HEK293T (cell line): ENCODE measurements around the gene AGO1.

Experiments used
- CTCF ChIA-PET: fragments of 350-600 bp; formaldehyde crosslinking; extraction: SDS; loops from one replicate; lab custom pipeline; 2021; ENCODE audit warnings: antibody characterized with exemption, inconsistent platforms; lab: Yijun Ruan, JAX
- POLR2A ChIA-PET: fragments of 350-600 bp; formaldehyde crosslinking; extraction: SDS; loops from one replicate; lab custom pipeline; 2020; ENCODE audit warnings: antibody characterized with exemption, inconsistent platforms; lab: Yijun Ruan, JAX
- DNase-seq: peaks from one replicate; pipeline ENCODE4 v3.0.0; 2012; ENCODE audit warnings: mixed read lengths; ENCODE audit errors: extremely low spot score
- ARNT ChIP-seq: fragments of 450-650 bp; IDR thresholded peaks from 2 replicates; pipeline ENCODE4 v1.6.1; 2017; ENCODE audit warnings: mild to moderate bottlenecking
- BHLHE40 ChIP-seq: fragments of 450-650 bp; IDR thresholded peaks from 2 replicates; pipeline ENCODE4 v1.6.1; 2016; ENCODE audit warnings: mild to moderate bottlenecking, moderate library complexity, borderline replicate concordance
- CTBP1 ChIP-seq: fragments of 450-650 bp; IDR thresholded peaks from 2 replicates; pipeline ENCODE4 v1.6.1; 2016; ENCODE audit warnings: borderline replicate concordance
- ELF4 ChIP-seq: fragments of 450-650 bp; IDR thresholded peaks from 2 replicates; pipeline ENCODE4 v1.6.1; 2017; ENCODE audit warnings: antibody characterized with exemption
- FOXA1 ChIP-seq: fragments of 450-650 bp; IDR thresholded peaks from 2 replicates; pipeline ENCODE4 v1.6.1; 2016; ENCODE audit warnings: mild to moderate bottlenecking
- FOXK2 ChIP-seq: fragments of 450-650 bp; IDR thresholded peaks from 2 replicates; pipeline ENCODE4 v1.6.1; 2016; ENCODE audit warnings: mild to moderate bottlenecking
- FOXM1 ChIP-seq: fragments of 450-650 bp; IDR thresholded peaks from 2 replicates; pipeline ENCODE4 v1.6.1; 2017; ENCODE audit warnings: mild to moderate bottlenecking, borderline replicate concordance
- HDGF ChIP-seq: fragments of 450-650 bp; IDR thresholded peaks from 2 replicates; pipeline ENCODE4 v1.6.1; 2017; ENCODE audit warnings: antibody characterized with exemption, borderline replicate concordance
- L3MBTL2 ChIP-seq: fragments of 450-650 bp; conservative IDR thresholded peaks from 2 replicates; pipeline ENCODE4 v1.6.1; 2016; ENCODE audit warnings: mild to moderate bottlenecking
- LEF1 ChIP-seq: fragments of 450-650 bp; IDR thresholded peaks from 2 replicates; pipeline ENCODE4 v1.6.1; 2017; ENCODE audit warnings: mild to moderate bottlenecking, borderline replicate concordance
- NFRKB ChIP-seq: fragments of 450-650 bp; IDR thresholded peaks from 2 replicates; pipeline ENCODE4 v1.6.1; 2016; ENCODE audit warnings: mild to moderate bottlenecking, moderate library complexity
- SP1 ChIP-seq: fragments of 450-650 bp; IDR thresholded peaks from 2 replicates; pipeline ENCODE4 v1.6.1; 2017
- SUZ12 ChIP-seq: fragments of 450-650 bp; IDR thresholded peaks from 2 replicates; pipeline ENCODE4 v1.6.1; 2016; ENCODE audit warnings: mild to moderate bottlenecking
- TARDBP ChIP-seq: fragments of 450-650 bp; IDR thresholded peaks from 2 replicates; pipeline ENCODE4 v1.6.1; 2016
- ZNF384 ChIP-seq: fragments of 450-650 bp; IDR thresholded peaks from 2 replicates; pipeline ENCODE4 v1.6.1; 2016
- TF ChIP-seq, protein P1 (sequence below): fragments of 450-650 bp; IDR thresholded peaks from 2 replicates; pipeline ENCODE4 v1.6.1; 2016

AGO1 gene

DNA sequence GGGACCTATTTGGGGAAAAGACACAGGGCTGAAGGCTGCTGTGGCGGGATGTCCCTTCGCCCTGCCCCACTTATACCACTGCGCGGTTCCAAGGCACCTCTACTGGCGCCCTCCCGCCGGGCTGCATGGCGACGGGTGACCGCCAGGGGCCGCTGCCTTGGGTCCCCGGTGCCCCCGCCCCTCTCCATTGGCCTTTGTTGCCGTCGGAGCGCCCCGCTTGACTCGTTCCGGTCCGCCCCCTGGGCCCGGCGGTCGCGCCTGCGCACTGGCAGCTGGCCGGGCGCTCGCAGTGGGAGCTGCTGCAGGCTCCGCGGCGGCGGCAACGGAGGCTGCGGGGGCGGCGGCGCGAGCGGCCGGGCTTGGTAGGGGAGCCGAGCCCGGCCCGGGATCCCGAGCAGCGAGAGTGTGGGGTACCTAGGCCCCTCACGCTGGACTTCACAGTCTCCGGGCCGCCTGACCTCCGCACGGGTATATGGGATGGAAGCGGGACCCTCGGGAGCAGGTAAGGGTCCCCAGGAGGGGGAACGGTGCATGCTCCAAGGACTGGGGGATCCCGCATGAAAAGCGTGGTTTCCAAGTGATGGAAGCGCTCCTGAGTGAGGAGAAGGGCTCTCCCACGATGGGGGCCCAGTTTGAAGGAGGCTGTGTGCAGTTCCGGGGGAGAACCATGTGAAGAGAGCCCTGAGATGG is at the start of gene AGO1:
Gene AGO1, plus strand, starts transcription at position 265 of the 690 bp plus-strand sequence. Its CDS starts 213 bp downstream, at position 478.
- ChIA-PET CTCF (interaction anchor here (0.6 to 0.7 kb wide), 2 partner anchors 23 to 190 kb away, joined by 3 read pairs; no protein-coding TSS in a partner anchor), POLR2A (interaction anchor here (0.6 to 1.6 kb wide), 6 partner anchors 9 to 204 kb away, joined by 3 to 10 read pairs (median 3); partner anchors contain the start of genes AGO3 and CLSPN)
- TF ChIP-seq TARDBP = no peak
- TF ChIP-seq ARNT = 0 out of 2 replicates have a peak, but pooled peaks have one; percentile 26

DNA sequence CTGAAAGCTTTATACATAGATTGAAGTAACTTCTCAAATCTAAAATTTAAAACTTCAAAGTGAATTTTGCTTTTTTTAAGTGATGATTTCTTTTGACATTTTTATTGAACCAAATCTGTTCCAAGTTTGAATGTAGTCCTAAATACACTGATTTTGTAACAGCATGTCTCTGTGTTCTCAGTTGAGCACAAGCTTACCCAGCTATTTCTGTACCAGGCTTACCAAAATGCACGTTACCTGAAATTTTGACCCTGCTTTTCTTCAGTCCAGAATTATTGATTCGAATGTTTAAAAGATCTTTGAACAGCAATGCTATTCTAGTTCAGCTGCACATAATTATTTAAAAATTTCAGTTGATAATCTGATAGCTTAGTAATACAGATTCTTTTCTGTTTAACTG is 49.6 kb upstream of the AGO1 start:
- TF ChIP-seq FOXK2 (no peak), TARDBP (no peak)
- CTCF ChIA-PET = no interaction called here
- POLR2A ChIA-PET = interaction anchor here (1.5 kb wide), 1 partner anchor 64 kb away, joined by 4 read pairs; no protein-coding TSS in a partner anchor
- no peak for DNase-seq

More for the DNA sequence above, at the start of gene AGO1:
- DNase-seq = peak; percentile 100

DNA sequence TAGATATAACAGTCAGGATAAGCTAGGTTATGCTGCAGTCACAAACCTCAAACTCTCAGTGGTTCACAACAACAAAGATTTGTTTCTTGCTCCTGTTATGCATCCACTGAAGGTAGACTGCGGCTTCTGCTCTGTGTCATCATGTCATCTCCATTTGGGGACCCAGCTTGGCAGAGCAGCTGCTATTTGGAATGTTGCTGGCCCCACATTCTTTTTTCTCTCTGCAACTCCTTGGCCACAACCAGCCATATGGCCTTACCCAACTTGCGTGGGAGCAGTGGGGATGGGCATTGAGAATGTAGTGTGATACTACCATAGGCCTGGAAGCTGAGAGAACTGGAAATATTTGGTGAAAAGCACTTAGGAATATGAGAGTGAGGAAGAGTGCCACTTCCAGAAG is 48.8 kb upstream of the AGO1 start:
- no peak for DNase-seq
- POLR2A ChIA-PET = no interaction called here
- TF ChIP-seq NFRKB (no peak), HDGF (no peak), ELF4 (no peak), TARDBP (no peak), BHLHE40 (no peak), L3MBTL2 (no peak), CTBP1 (no peak), SP1 (no peak), ARNT (no peak), ZNF384 (no peak)
- CTCF ChIA-PET = no interaction called here

DNA sequence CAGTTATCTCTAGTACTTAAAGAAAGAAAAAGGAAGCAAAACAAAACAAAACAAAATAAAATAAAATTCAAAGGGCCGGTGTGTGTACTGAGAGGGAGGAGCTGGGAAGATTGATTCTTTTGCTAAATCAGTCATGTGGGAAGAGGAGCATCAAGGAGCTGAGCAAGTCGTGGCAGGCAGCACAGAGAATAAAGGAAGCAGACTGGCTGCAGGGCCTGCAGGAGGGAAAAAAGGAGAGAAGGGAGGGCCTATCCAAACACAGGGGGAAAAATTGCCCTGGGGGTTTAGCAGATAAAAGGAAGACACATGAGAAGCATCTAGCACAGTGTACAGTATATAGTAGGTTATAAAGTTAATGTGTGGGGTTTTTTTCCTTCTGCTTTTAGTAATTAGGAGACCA is 47.6 kb upstream of the AGO1 start:
- no peak for DNase-seq
- no peak for TF ChIP-seq ARNT
- POLR2A ChIA-PET = no interaction called here
- CTCF ChIA-PET = no interaction called here

DNA sequence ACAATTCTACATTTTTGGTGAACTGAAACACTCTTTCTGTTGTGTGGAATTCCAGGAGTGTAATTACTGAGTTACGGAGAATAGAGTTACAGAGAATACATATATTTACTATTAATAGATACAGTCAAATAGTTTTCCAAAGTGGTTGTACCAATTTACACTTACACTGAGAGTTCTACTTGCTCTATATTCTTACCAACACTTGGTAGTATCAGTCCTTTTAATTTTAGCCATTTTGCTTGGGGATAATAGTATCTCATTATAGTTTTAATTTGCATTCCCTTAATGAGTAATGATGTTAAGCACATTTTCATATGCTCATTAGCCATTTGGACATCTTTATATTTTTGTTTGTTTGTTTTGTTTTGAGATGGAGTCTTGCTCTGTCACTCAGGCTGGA is 46.3 kb upstream of the AGO1 start:
- ChIA-PET CTCF (no interaction called here), POLR2A (no interaction called here)
- DNase-seq = no peak
- TF ChIP-seq BHLHE40 (no peak), ZNF384 (no peak), ELF4 (no peak), SP1 (no peak), L3MBTL2 (no peak), LEF1 (no peak), FOXM1 (no peak), ARNT (no peak), FOXA1 (no peak), SUZ12 (no peak), TARDBP (no peak), CTBP1 (no peak), FOXK2 (no peak)
- TF ChIP-seq, protein P1, sequence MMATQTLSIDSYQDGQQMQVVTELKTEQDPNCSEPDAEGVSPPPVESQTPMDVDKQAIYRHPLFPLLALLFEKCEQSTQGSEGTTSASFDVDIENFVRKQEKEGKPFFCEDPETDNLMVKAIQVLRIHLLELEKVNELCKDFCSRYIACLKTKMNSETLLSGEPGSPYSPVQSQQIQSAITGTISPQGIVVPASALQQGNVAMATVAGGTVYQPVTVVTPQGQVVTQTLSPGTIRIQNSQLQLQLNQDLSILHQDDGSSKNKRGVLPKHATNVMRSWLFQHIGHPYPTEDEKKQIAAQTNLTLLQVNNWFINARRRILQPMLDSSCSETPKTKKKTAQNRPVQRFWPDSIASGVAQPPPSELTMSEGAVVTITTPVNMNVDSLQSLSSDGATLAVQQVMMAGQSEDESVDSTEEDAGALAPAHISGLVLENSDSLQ = no peak

DNA sequence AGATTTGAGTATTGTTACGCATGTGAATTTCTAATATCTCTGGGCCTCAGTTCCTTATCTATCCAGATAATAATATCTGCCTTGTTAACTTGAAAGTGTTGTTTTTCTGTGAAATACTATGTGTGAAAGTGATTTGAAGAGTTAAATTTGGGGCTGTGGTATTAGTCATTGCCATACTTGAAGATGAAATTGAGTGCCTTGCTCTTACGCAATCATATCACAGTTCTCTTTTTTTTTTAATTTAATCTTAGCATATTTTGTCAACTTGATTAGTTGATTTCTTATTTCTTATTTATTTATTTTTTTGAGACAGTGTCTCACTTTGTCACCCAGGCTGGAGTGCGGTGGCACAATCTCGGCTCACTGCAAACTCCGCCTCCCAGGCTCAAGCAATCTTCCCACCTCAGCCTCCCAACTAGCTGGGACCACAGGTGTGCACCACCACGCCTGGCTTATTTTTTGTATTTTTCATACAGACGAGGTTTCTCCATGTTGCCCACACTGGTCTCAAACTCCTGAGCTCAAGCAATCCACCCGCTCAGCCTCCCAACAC is 44.2 kb upstream of the AGO1 start:
- ChIA-PET POLR2A (no interaction called here), CTCF (no interaction called here)
- DNase-seq = no peak
- TF ChIP-seq, protein P1 = no peak
- no peak for TF ChIP-seq TARDBP
- no peak for TF ChIP-seq SP1
- TF ChIP-seq CTBP1 = no peak
- TF ChIP-seq L3MBTL2 = no peak
- TF ChIP-seq FOXK2 = no peak
- TF ChIP-seq LEF1 = no peak
- no peak for TF ChIP-seq BHLHE40
- no peak for TF ChIP-seq ZNF384
- no peak for TF ChIP-seq SUZ12
- no peak for TF ChIP-seq ELF4
- TF ChIP-seq NFRKB = no peak
- TF ChIP-seq FOXA1 = no peak
- TF ChIP-seq FOXM1 = no peak
- TF ChIP-seq ARNT = no peak
- no peak for TF ChIP-seq HDGF

DNA sequence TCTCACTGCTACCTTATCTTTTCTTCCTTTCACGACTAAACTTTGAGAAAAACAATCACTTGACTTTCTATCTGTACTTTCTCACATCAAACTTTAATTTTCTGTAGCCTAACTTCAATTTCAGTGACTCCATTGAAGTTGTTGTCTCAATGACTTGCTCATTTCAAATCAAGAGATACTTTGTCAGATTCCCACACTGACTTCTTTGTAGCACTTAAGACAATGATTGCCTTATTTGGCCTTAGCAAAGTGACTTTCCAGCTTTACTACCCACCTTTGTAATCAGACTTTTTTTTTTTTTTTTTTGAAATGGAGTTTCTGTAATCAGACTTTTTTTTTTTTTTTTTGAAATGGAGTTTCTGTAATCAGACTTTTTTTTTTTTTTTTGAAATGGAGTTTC is 38.2 kb upstream of the AGO1 start:
- CTCF ChIA-PET = no interaction called here
- DNase-seq = no peak
- POLR2A ChIA-PET = no interaction called here

More for the DNA sequence above, 38.2 kb upstream of the AGO1 start:
- TF ChIP-seq CTBP1 (no peak), FOXA1 (no peak), L3MBTL2 (no peak), BHLHE40 (no peak), LEF1 (no peak), TARDBP (no peak), HDGF (no peak), ELF4 (no peak), FOXM1 (no peak), SP1 (no peak), ZNF384 (no peak), FOXK2 (no peak), SUZ12 (no peak), ARNT (no peak), NFRKB (no peak)
- TF ChIP-seq, protein P1 = no peak
